ENCODE data around the gene ZNF784.
A peak's percentile ranks its signal among the peaks of the same experiment; 100 is the strongest.

Gene ZNF784

GRCh38 chr19:55605207-55605636 is 19.1 kb downstream of the ZNF784 start:
- peak; percentile 93 for DNase-seq (ENCODE audit: low read depth)
- in situ Hi-C loops (cut with HindIII; ENCODE audit: low sequenced_read_pairs) = loop anchor here (10.0 to 25.0 kb wide), 2 partner anchors 250 to 1143 kb away; partner anchors contain the start of genes CDC42EP5, COX6B2 and LENG9
- peak overlapping the region; percentile 93 for H3K4me3 ChIP-seq (ENCODE audit: low read depth, low read length)
- no peak for TF ChIP-seq CTCF (IDR thresholded peaks at IDR 0.05; ENCODE audit: low read depth, low read length, missing control alignments)

- no peak for DNase-seq (ENCODE audit: low read depth)
- in situ Hi-C loops (cut with HindIII; ENCODE audit: low sequenced_read_pairs) = loop anchor here (10.0 to 25.0 kb wide), 2 partner anchors 249 to 1141 kb away; partner anchors contain the start of genes CDC42EP5, COX6B2 and LENG9
- TF ChIP-seq CTCF (IDR thresholded peaks at IDR 0.05; ENCODE audit: low read depth, low read length, missing control alignments) = no peak
- H3K4me3 ChIP-seq (ENCODE audit: low read depth, low read length) = no peak overlapping the region
Observed at GRCh38 chr19:55603581-55604292, 20.6 kb downstream of the ZNF784 start.

GRCh38 chr19:55603115-55603514 is 21.3 kb downstream of the ZNF784 start:
- H3K4me3 ChIP-seq (ENCODE audit: low read depth, low read length) = no peak overlapping the region
- no peak for TF ChIP-seq CTCF (IDR thresholded peaks at IDR 0.05; ENCODE audit: low read depth, low read length, missing control alignments)
- in situ Hi-C loops (cut with HindIII; ENCODE audit: low sequenced_read_pairs) = loop anchor here (10.0 to 25.0 kb wide), 2 partner anchors 248 to 1141 kb away; partner anchors contain the start of genes CDC42EP5, COX6B2 and LENG9
- DNase-seq (ENCODE audit: low read depth) = no peak

DNA sequence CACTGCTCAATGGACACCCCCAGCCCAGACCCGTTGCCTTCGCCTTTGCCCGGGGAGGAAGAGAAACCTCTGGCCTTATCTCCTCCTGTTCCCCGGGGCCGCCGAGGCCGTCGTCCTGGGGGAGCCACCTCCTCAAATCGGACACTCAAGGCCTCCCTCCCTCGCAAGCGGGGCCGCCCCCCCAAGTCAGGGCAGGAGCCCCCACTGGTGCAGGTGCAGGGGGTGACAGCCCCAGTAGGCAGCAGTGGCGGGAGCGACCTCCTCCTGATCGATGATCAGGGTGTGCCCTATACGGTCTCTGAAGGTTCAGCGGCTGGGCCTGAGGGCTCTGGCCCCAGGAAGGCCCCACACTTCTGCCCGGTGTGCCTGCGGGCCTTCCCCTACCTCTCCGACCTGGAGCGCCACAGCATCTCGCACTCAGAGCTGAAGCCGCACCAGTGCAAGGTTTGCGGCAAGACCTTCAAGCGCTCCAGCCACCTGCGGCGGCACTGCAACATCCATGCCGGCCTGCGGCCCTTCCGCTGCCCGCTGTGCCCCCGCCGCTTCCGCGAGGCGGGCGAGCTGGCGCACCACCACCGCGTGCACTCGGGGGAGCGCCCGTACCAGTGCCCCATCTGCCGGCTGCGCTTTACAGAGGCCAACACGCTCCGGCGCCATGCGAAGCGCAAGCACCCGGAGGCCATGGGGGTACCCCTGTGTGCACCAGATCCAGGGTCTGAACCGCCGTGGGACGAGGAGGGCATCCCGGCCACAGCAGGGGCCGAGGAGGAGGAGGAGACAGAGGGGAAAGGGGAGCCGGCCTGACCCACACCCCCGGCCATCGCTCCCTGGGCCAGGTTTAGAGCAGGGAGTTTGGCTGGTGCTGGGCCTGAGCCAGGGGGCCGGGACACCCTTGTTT is 22.0 kb downstream of the ZNF784 start:
- DNase-seq (ENCODE audit: low read depth) = no peak
- no peak overlapping the region for H3K4me3 ChIP-seq (ENCODE audit: low read depth, low read length)
- in situ Hi-C loops (cut with HindIII; ENCODE audit: low sequenced_read_pairs) = loop anchor here (10.0 to 25.0 kb wide), 2 partner anchors 248 to 1140 kb away; partner anchors contain the start of genes CDC42EP5, COX6B2 and LENG9
- no peak for TF ChIP-seq CTCF (IDR thresholded peaks at IDR 0.05; ENCODE audit: low read depth, low read length, missing control alignments)

- in situ Hi-C loops (cut with HindIII; ENCODE audit: low sequenced_read_pairs) = loop anchor here (10.0 to 25.0 kb wide), 2 partner anchors 246 to 1139 kb away; partner anchors contain the start of genes CDC42EP5, COX6B2 and LENG9
- TF ChIP-seq CTCF (IDR thresholded peaks at IDR 0.05; ENCODE audit: low read depth, low read length, missing control alignments) = no peak
- H3K4me3 ChIP-seq (ENCODE audit: low read depth, low read length) = peak overlapping the region; percentile 80
- no peak for DNase-seq (ENCODE audit: low read depth)
Observed at GRCh38 chr19:55601084-55601483, 23.3 kb downstream of the ZNF784 start.

GRCh38 chr19:55600662-55601028 is 23.7 kb downstream of the ZNF784 start:
- TF ChIP-seq CTCF (IDR thresholded peaks at IDR 0.05; ENCODE audit: low read depth, low read length, missing control alignments) = no peak
- DNase-seq (ENCODE audit: low read depth) = no peak
- H3K4me3 ChIP-seq (ENCODE audit: low read depth, low read length) = peak overlapping the region; percentile 80
- in situ Hi-C loops (cut with HindIII; ENCODE audit: low sequenced_read_pairs) = loop anchor here (10.0 to 25.0 kb wide), 2 partner anchors 246 to 1138 kb away; partner anchors contain the start of genes CDC42EP5, COX6B2 and LENG9

Measured in astrocyte of the cerebellum (primary cell).